GM21723 (cell line): ENCODE results near the gene CDR2.
A peak's percentile ranks its signal among the peaks of the same experiment; 100 is the strongest.
"Not testable (repeated sequence)": the region's sequence is repeated elsewhere in the genome, so short reads cannot be mapped to it uniquely, and the experiment has no call there.

ENCODE experiments used
- ATAC-seq: cut with Tn5 transposase; IDR thresholded peaks from one replicate; pipeline ENCODE4 v1.9.1; 2021; ENCODE audit warnings: mild to moderate bottlenecking, moderate library complexity; ENCODE audit not compliant: unreplicated experiment

CDR2 gene

GRCh38 chr16:22311520-22311919 lies 62.9 kb downstream of the CDR2 start:
- no peak for ATAC-seq

DNA sequence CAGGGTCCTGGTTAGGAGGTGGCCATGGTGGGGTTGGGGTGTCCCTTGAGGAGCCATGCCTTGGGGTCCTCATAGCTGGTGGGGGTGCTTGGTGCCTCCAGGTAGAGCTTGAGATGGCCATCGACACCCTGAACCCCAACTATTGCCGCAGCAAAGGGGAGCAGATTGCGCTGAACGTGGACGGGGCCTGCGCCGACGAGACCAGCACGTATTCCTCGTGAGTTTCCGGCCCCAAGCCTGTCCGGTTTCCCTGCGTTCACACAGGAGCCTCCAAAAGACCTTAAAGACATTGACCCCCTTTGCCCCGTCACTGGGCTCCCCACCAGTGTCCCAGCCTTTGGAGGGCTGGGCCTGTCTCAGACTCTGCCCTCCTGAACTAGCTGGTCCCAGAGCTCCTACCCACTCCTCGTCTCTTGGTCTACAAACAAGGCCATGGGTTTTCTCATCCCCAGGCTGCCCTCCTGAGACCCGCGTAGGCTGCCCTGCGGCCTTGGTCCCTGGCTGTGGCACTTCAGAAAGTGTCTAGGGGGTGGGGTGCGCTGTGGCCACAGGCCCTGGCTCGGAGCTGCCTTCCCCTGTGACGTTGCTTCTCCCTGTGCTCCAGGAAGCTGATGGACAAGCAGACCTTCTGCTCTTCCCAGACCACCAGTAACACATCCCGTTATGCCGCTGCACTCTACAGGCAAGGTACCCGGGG lies 65.4 kb downstream of the CDR2 start:
- ATAC-seq: no peak

DNA sequence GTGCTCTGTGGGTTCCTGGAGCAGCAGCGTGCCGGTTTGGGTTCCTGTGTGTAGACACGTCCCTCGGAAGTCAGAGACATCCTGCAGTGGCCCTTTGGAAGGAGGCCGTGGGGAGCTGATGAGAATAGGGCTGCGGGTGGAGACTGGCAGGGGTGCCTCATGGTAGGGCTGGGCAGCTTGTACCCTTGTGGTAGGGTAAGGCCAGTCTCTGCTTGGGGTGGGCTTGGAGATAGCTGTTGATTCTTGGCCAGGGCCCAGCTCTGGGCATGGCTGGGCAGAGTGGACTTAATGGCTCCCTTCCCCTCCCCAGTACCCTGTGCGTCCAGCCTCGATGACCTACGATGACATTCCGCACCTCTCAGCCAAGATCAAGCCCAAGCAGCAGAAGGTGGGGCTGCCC lies 66.6 kb downstream of the CDR2 start:
- ATAC-seq: no peak

- ATAC-seq: no peak
Observed at GRCh38 chr16:22306788-22307187, 67.6 kb downstream of the CDR2 start.

DNA sequence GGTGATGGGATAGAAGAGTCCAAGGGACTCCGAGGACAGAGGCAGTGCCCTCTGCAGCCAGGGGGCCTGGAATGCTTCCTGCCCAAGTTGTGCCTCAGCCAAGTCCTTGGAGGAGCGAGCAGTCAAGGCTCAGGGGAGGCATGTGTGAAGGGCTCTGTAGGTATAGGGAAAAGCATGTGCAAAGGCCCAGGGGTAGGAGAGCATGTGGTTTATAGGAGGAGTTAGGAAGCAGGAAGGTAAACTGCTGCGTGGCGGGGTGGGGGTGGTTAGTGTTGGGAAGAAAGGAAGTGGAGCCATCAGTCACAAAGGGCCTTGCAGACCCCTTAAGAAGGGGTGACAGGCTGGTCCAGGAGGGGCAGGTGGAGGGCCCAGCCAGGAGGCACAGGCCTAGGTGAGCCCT lies 70.0 kb downstream of the CDR2 start:
- no peak for ATAC-seq

DNA sequence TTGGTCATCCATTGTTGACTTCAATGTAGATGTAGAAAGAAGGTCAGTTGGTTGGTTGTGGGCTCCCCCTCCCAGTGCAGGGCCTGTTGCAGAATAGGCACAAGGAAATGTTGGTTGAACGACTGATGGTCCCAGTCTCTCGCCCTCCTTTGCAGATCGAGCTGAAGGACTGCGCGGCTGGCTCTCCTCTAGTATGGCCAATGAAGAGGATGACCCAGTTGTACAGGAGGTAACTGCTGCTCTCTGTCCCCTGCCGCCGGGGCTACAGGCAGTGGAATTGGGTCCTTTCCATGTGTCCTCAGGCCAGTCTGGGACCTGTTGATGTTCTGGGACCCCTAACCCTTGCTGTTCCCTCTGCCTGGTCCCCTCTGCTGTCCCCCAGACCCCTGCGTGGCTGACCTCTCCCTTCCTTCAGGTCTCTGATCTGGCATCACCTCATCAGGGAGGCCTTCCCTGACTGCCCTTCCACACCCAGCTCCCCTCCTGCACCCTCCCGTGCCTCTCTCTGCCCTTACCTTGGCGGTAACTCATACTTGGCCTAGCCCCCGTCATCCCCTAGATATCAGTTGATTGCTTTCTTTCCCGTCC lies 71.5 kb downstream of the CDR2 start:
- no peak for ATAC-seq

DNA sequence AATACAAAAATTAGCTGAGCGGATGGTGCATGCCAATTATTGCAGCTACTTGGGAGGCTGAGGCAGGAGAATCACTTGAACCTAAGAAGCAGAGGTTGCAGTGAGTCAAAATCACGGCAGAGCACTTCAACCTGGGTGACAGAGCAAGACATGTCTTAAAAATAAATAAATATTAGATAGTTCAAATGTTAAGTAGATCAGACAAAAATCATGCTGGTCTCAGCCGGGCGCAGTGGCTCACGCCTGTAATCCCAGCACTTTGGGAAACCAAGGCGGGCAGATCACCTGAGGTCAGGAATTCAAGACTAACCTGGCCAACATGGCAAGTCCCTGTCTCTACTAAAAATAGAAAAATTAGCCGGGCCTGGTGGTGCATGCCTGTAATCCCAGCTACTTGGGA lies 73.0 kb downstream of the CDR2 start:
- not testable (repeated sequence) for ATAC-seq

GRCh38 chr16:22300427-22301071 lies 73.9 kb downstream of the CDR2 start:
- no peak for ATAC-seq

DNA sequence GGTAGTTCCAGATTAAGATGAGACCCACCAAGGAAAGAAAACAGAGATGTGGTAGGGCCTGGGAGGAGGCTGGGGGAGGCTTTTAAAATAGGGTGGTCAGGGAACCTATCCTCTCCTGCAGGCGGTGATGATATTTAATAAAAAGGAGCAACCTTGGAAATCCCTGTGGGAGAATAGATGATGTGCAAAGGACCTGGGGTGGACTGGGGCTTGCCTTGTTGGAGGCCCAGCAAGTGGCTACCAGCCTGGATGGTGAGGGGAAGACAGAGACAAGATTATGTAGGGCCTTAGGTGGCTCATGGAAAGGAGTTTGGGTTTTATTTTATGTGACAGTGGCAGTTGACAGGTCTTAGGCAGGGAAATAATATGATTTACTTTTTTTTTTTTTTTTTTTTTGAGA lies 75.4 kb downstream of the CDR2 start:
- no peak for ATAC-seq

- peak; percentile 40 for ATAC-seq
Observed at GRCh38 chr16:22297871-22298733, 76.3 kb downstream of the CDR2 start.

DNA sequence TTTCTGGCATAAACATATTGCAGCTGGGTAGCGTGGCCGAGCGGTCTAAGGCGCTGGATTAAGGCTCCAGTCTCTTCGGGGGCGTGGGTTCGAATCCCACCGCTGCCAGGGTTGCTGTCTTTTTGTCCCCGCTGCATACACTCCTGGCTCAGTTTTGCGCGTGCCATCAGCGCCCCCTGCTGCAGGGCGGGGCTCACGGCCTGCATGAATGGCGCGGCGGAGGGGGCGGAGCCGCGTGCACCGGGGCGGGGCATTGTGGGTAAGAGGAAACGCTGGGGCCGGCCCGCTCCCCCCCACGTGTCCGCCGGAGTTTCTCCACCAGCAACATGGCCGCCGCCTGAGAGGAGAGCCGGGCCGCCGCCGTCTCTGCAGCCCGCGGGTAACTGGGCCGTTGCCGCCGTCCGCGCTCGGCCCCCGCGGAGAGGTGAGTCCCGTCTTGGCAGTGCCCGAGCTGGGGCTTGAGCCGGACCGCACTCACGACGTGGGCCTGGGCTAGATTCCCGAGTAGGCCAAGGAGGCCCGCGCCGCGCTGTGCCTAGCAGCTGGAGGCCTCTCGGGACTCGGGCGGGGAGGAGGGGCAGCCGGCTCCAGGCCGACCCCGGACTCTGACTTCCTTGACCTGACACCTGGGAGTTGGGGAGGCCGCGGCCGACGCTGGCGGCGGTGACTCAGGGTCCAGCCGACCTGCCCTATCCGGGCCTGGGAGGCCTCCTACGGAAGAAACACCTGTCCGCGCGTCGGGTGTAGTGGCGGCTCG lies 77.1 kb downstream of the CDR2 start, which contains the start of gene POLR3E:
Gene POLR3E, plus strand, starts transcription at position 296 of the 757 bp plus-strand sequence. CDS start 5,560 bp downstream, outside the sequence.
- ATAC-seq: peak; percentile 80

GRCh38 chr16:22296225-22297113 lies 78.0 kb downstream of the CDR2 start:
- no peak for ATAC-seq
